Central memory CD8-positive, alpha-beta T cell (primary cell): ENCODE measurements around the gene FAT1.

ENCODE experiments used
- ATAC-seq: fragments of 150-1000 bp; cut with Tn5 transposase; replicated peaks from 2 replicates; pipeline ENCODE4 v1.10.0; 2022; ENCODE audit warnings: mild to moderate bottlenecking, moderate FRiP score, moderate number of reproducible peaks; ENCODE audit not compliant: poor library complexity, severe bottlenecking; ENCODE audit errors: extremely low read depth
- DNase-seq, 2 donors: peaks; one replicate each; pipeline ENCODE4 v3.0.0; 2021; ENCODE audit warnings: low spot score in 2 of 2
- H3K27ac Mint-ChIP-seq: one replicate; pipeline ENCODE4 v1.8.0; 2022; ENCODE audit warnings: low read depth, mild to moderate bottlenecking, moderate library complexity, mixed read lengths
- H3K27me3 Mint-ChIP-seq: one replicate; pipeline ENCODE4 v1.8.0; 2022; ENCODE audit warnings: mixed read lengths
- H3K36me3 Mint-ChIP-seq: one replicate; pipeline ENCODE4 v1.8.0; 2022; ENCODE audit warnings: mild to moderate bottlenecking, moderate library complexity, mixed read lengths; ENCODE audit not compliant: insufficient read depth
- H3K4me1 Mint-ChIP-seq: one replicate; pipeline ENCODE4 v1.8.0; 2022; ENCODE audit warnings: mixed read lengths
- H3K4me3 Mint-ChIP-seq: one replicate; pipeline ENCODE4 v1.8.0; 2022; ENCODE audit warnings: mild to moderate bottlenecking, moderate library complexity, mixed read lengths
- H3K9me3 Mint-ChIP-seq: one replicate; pipeline ENCODE4 v1.8.0; 2022; ENCODE audit warnings: mixed read lengths

FAT1 gene

GRCh38 chr4:186602978-186603377, 120.7 kb downstream of the FAT1 start:
- Mint-ChIP-seq H3K4me3 (no peak overlapping the region), H3K27me3 (no peaks in the 10 kb centered on the region), H3K27ac (no peak overlapping the region), H3K4me1 (no peaks in the 10 kb centered on the region), H3K9me3 (peaks cover 6% of the 10 kb centered on the region), H3K36me3 (peaks cover 2% of the 10 kb centered on the region)
- ATAC-seq: no peak
- no peak for DNase-seq

- DNase-seq (no peak), ATAC-seq (no peak)
- Mint-ChIP-seq H3K9me3 (peaks cover 2% of the 10 kb centered on the region), H3K27ac (no peak overlapping the region), H3K36me3 (no peaks in the 10 kb centered on the region), H3K4me3 (no peak overlapping the region), H3K27me3 (no peaks in the 10 kb centered on the region), H3K4me1 (no peaks in the 10 kb centered on the region)
Observed at GRCh38 chr4:186599483-186599882, 124.2 kb downstream of the FAT1 start.

GRCh38 chr4:186598686-186599085, 125.0 kb downstream of the FAT1 start:
- H3K27me3 Mint-ChIP-seq: no peaks in the 10 kb centered on the region
- no peak for DNase-seq
- H3K36me3 Mint-ChIP-seq: no peaks in the 10 kb centered on the region
- no peaks in the 10 kb centered on the region for H3K9me3 Mint-ChIP-seq
- no peaks in the 10 kb centered on the region for H3K4me1 Mint-ChIP-seq
- ATAC-seq: no peak
- H3K4me3 Mint-ChIP-seq: no peak overlapping the region
- H3K27ac Mint-ChIP-seq: no peak overlapping the region

- Mint-ChIP-seq H3K36me3 (no peaks in the 10 kb centered on the region), H3K27me3 (no peaks in the 10 kb centered on the region), H3K27ac (no peak overlapping the region), H3K4me3 (no peak overlapping the region), H3K9me3 (no peaks in the 10 kb centered on the region), H3K4me1 (no peaks in the 10 kb centered on the region)
- ATAC-seq (no peak), DNase-seq (no peak)
Observed at GRCh38 chr4:186596850-186597390, 126.7 kb downstream of the FAT1 start.

GRCh38 chr4:186596346-186596745, 127.3 kb downstream of the FAT1 start:
- Mint-ChIP-seq H3K4me1 (no peaks in the 10 kb centered on the region), H3K36me3 (no peaks in the 10 kb centered on the region), H3K4me3 (no peak overlapping the region), H3K27me3 (no peaks in the 10 kb centered on the region), H3K27ac (no peak overlapping the region), H3K9me3 (no peaks in the 10 kb centered on the region)
- DNase-seq (no peak), ATAC-seq (no peak)

GRCh38 chr4:186593587-186593973, 130.1 kb downstream of the FAT1 start:
- no peaks in the 10 kb centered on the region for H3K36me3 Mint-ChIP-seq
- no peak for ATAC-seq
- no peak overlapping the region for H3K4me3 Mint-ChIP-seq
- H3K9me3 Mint-ChIP-seq: no peaks in the 10 kb centered on the region
- H3K4me1 Mint-ChIP-seq: no peaks in the 10 kb centered on the region
- DNase-seq: no peak
- H3K27ac Mint-ChIP-seq: no peak overlapping the region
- no peaks in the 10 kb centered on the region for H3K27me3 Mint-ChIP-seq

- H3K4me1 Mint-ChIP-seq: no peaks in the 10 kb centered on the region
- no peak for DNase-seq
- no peaks in the 10 kb centered on the region for H3K36me3 Mint-ChIP-seq
Observed at GRCh38 chr4:186592966-186593586, 130.6 kb downstream of the FAT1 start.

GRCh38 chr4:186592445-186592844, 131.2 kb downstream of the FAT1 start:
- no peak overlapping the region for H3K27ac Mint-ChIP-seq
- H3K27me3 Mint-ChIP-seq: no peaks in the 10 kb centered on the region
- no peak overlapping the region for H3K4me3 Mint-ChIP-seq
- no peak for ATAC-seq
- DNase-seq: no peak
- H3K36me3 Mint-ChIP-seq: no peaks in the 10 kb centered on the region
- H3K4me1 Mint-ChIP-seq: no peaks in the 10 kb centered on the region
- no peaks in the 10 kb centered on the region for H3K9me3 Mint-ChIP-seq

More at GRCh38 chr4:186592966-186593586, 130.6 kb downstream of the FAT1 start:
- Mint-ChIP-seq H3K9me3 (no peaks in the 10 kb centered on the region), H3K27ac (no peak overlapping the region), H3K4me3 (no peak overlapping the region), H3K27me3 (no peaks in the 10 kb centered on the region)
- ATAC-seq: no peak

- no peak for ATAC-seq
- no peak for DNase-seq
- no peak overlapping the region for H3K27ac Mint-ChIP-seq
- H3K4me1 Mint-ChIP-seq: no peaks in the 10 kb centered on the region
- H3K27me3 Mint-ChIP-seq: no peaks in the 10 kb centered on the region
- no peaks in the 10 kb centered on the region for H3K9me3 Mint-ChIP-seq
- H3K36me3 Mint-ChIP-seq: no peaks in the 10 kb centered on the region
- no peak overlapping the region for H3K4me3 Mint-ChIP-seq
Observed at GRCh38 chr4:186591651-186592050, 132.0 kb downstream of the FAT1 start.

GRCh38 chr4:186588503-186588902, 135.2 kb downstream of the FAT1 start:
- H3K4me3 Mint-ChIP-seq: no peak overlapping the region
- H3K27ac Mint-ChIP-seq: no peak overlapping the region
- H3K36me3 Mint-ChIP-seq: no peaks in the 10 kb centered on the region
- no peaks in the 10 kb centered on the region for H3K9me3 Mint-ChIP-seq
- ATAC-seq (no peak), DNase-seq (no peak)
- H3K4me1 Mint-ChIP-seq: no peaks in the 10 kb centered on the region
- H3K27me3 Mint-ChIP-seq: no peaks in the 10 kb centered on the region

GRCh38 chr4:186587416-186588018, 136.1 kb downstream of the FAT1 start:
- ATAC-seq (no peak), DNase-seq (peak in 1 of 2 donors; percentile 21)
- Mint-ChIP-seq H3K27me3 (no peaks in the 10 kb centered on the region), H3K4me3 (no peak overlapping the region), H3K4me1 (no peaks in the 10 kb centered on the region), H3K9me3 (no peaks in the 10 kb centered on the region), H3K36me3 (no peaks in the 10 kb centered on the region), H3K27ac (no peak overlapping the region)

- H3K4me3 Mint-ChIP-seq: no peak overlapping the region
- H3K36me3 Mint-ChIP-seq: no peaks in the 10 kb centered on the region
- no peaks in the 10 kb centered on the region for H3K4me1 Mint-ChIP-seq
- H3K27ac Mint-ChIP-seq: no peak overlapping the region
- ATAC-seq: no peak
- no peaks in the 10 kb centered on the region for H3K27me3 Mint-ChIP-seq
- no peaks in the 10 kb centered on the region for H3K9me3 Mint-ChIP-seq
- DNase-seq: no peak
Observed at GRCh38 chr4:186586205-186586604, 137.5 kb downstream of the FAT1 start.

GRCh38 chr4:186584912-186585311, 138.7 kb downstream of the FAT1 start:
- H3K27me3 Mint-ChIP-seq: no peaks in the 10 kb centered on the region
- no peaks in the 10 kb centered on the region for H3K4me1 Mint-ChIP-seq
- no peaks in the 10 kb centered on the region for H3K9me3 Mint-ChIP-seq
- no peak overlapping the region for H3K27ac Mint-ChIP-seq
- H3K36me3 Mint-ChIP-seq: no peaks in the 10 kb centered on the region
- DNase-seq: no peak
- ATAC-seq: no peak
- no peak overlapping the region for H3K4me3 Mint-ChIP-seq
